NCI-H1417 treated with DMSO at 0.1 percent for 48 hours (cell line): ENCODE data around the gene PFDN4.

Experiments
- DNase-seq: peaks from one replicate; lab custom pipeline; 2025; lab: John Stamatoyannopoulos, UW

The PFDN4 gene

DNA sequence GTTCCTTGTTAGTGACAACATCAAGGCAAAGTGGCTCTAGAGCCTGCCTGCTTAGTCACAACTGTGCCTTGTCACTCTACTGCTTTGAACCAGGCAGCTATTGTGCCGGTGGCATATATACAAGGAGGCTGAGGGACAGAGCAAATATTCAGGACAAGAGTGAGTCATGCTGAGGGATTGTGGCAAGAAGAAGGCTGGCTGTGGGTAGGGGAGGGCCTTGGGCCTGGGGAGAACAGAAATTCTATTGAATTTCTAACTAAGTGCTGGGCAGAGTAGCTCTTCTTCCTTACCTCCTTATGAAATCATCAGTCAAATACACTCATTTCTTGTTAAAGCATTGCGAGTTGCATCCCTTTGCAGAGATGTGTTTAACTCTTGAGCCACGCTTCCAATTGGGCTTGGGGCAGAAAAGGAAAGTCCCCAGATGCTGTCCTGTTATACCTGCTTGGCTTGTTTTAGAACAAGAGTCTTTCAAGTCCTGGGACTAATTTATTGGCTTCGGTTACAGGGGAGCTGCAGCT, 59.7 kb downstream of the PFDN4 start:
- no peak for DNase-seq

DNA sequence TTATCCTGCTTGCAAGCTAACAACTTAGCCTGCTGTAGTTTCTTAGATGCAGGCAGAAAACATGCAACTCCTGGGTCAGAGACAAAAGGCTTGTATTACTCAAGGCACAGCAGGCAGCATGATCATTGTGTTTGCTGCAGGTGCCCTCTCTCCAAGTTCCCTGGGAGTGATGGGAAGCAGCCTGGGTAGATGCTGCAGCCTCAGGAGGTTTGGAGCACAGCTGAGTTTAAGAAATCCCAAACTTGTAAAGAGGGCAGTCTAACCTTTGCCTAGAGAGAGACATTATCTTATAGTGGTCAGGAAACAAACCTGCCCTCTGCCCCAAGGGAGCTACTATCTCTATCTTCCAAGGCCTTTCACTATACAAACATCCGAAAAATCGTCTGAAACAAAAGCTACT, 61.1 kb downstream of the PFDN4 start:
- no peak for DNase-seq
